ENCODE data around the gene BCL11B. TPM values are rescaled to one million over a fixed set of nuclear protein-coding genes. Genes with fewer than 3 reads are reported as not detected.

BCL11B gene
- total RNA-seq, 1 experiment from 2014 or later, result 80.6 TPM

DNA sequence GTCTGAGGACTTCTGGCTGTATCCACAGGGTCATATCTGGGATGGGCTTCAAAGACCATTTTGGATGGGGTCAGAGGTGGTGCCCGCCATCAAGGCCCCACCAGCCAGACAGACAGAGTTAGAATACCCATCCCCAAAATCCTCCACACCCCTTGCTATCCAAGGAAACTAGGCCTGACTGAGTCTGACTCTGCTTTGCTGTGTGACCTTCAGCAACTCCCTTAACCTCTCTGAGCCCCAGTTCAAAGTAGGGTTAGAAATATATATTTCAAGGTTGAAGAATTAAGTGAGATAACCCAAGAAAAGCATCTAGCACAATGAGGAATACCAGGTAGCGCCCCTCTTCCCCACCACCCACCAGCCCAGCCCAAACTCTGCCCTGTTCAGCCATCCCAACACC is 20.3 kb downstream of the BCL11B start:
- DNase-seq (ENCODE audit: low spot score), result no peak
- Histone ChIP-seq H3K4me3 (ENCODE audit: low read depth, low read length, poor library complexity, severe bottlenecking) (no peak overlapping the region), H3K27me3 (replicated peaks; ENCODE audit: insufficient read depth, low read depth, low read length, poor library complexity) (no peaks in the 10 kb centered on the region), H3K4me1 (ENCODE audit: insufficient read depth, low read length, poor library complexity, severe bottlenecking) (peaks cover 80% of the 10 kb centered on the region), H3K9me3 (ENCODE audit: low read depth, low read length, poor library complexity, severe bottlenecking) (no peaks in the 10 kb centered on the region), H3K27ac (ENCODE audit: low read depth, low read length, poor library complexity, severe bottlenecking) (no peak overlapping the region), H3K36me3 (ENCODE audit: insufficient read depth, low read length, poor library complexity, severe bottlenecking) (peaks cover 94% of the 10 kb centered on the region)
- ChIA-PET CTCF (no interaction called here), POLR2A (ENCODE audit: low non-redundant PET) (no interaction called here)
- BruUV-seq (replicated peaks), result no TSS peak
- intact Hi-C loops (cut with micrococcal nuclease; ENCODE audit: unreplicated experiment), result no loop called here
- TF ChIP-seq, protein P1, sequence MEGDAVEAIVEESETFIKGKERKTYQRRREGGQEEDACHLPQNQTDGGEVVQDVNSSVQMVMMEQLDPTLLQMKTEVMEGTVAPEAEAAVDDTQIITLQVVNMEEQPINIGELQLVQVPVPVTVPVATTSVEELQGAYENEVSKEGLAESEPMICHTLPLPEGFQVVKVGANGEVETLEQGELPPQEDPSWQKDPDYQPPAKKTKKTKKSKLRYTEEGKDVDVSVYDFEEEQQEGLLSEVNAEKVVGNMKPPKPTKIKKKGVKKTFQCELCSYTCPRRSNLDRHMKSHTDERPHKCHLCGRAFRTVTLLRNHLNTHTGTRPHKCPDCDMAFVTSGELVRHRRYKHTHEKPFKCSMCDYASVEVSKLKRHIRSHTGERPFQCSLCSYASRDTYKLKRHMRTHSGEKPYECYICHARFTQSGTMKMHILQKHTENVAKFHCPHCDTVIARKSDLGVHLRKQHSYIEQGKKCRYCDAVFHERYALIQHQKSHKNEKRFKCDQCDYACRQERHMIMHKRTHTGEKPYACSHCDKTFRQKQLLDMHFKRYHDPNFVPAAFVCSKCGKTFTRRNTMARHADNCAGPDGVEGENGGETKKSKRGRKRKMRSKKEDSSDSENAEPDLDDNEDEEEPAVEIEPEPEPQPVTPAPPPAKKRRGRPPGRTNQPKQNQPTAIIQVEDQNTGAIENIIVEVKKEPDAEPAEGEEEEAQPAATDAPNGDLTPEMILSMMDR (conservative IDR thresholded peaks at IDR 0.05; ENCODE audit: low read depth, low read length), result no peak
- no peak for TF ChIP-seq EZH2 (IDR thresholded peaks at IDR 0.05; ENCODE audit: borderline replicate concordance, low read depth, low read length, poor library complexity, severe bottlenecking)

DNA sequence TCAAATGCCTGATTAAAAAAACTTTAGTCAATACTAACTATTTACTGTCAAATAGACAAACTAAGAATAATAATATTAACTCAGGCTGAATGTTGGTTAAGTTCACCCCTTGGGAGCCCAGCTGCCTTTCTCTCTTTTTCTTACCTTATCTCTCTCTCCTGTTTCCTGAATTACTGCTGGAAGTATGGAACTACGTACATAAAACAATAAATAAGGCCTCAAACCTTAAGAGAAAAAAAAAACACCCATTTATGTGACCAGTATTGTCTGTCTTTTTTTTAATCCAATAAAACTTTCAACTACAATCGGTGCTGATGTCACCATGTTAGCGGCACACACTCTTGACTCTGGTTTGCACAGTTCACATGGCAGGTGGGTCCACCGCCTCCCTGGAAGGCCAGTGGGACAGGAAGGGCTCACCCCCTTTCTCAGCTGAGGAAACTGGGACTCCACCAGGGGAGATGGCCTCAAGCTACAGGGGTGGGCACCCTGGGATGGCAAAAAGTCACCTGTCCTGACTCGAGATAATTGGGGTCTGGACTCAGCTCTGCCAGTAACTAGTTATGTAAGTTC is 21.3 kb downstream of the BCL11B start:
- DNase-seq (ENCODE audit: low spot score), result no peak
- Histone ChIP-seq H3K36me3 (ENCODE audit: insufficient read depth, low read length, poor library complexity, severe bottlenecking) (peaks cover 93% of the 10 kb centered on the region), H3K4me1 (ENCODE audit: insufficient read depth, low read length, poor library complexity, severe bottlenecking) (peaks cover 82% of the 10 kb centered on the region), H3K9me3 (ENCODE audit: low read depth, low read length, poor library complexity, severe bottlenecking) (no peaks in the 10 kb centered on the region), H3K27me3 (replicated peaks; ENCODE audit: insufficient read depth, low read depth, low read length, poor library complexity) (no peaks in the 10 kb centered on the region), H3K27ac (ENCODE audit: low read depth, low read length, poor library complexity, severe bottlenecking) (peak overlapping the region; percentile 18), H3K4me3 (ENCODE audit: low read depth, low read length, poor library complexity, severe bottlenecking) (no peak overlapping the region)
- intact Hi-C loops (cut with micrococcal nuclease; ENCODE audit: unreplicated experiment), result no loop called here
- ChIA-PET CTCF (no interaction called here), POLR2A (ENCODE audit: low non-redundant PET) (no interaction called here)
- TF ChIP-seq EZH2 (IDR thresholded peaks at IDR 0.05; ENCODE audit: borderline replicate concordance, low read depth, low read length, poor library complexity, severe bottlenecking), result no peak
- TF ChIP-seq, protein P1 (conservative IDR thresholded peaks at IDR 0.05; ENCODE audit: low read depth, low read length), result no peak
- no TSS peak for BruUV-seq (replicated peaks)

DNA sequence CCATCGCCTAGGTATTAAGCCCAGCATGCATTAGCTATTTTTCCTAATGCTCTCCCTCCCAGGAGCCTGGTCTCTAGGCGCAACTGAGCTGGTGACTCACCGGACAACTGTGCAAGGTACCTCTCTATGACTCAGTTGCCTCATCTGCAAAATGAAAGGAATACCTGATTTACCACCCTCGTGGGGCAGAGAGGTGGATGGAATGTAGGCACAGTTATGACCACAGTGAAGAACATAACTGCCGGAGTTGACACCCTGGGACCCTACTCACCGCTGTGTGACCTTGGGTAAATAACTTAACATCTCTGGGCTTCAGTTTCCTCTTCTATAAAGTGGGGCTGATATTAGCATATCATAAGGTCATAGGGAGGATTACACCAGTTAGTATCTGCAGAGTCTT is 22.6 kb downstream of the BCL11B start:
- no peaks in the 10 kb centered on the region for H3K27me3 ChIP-seq (replicated peaks; ENCODE audit: insufficient read depth, low read depth, low read length, poor library complexity)
- intact Hi-C loops (cut with micrococcal nuclease; ENCODE audit: unreplicated experiment), result no loop called here
- peaks cover 83% of the 10 kb centered on the region for H3K4me1 ChIP-seq (ENCODE audit: insufficient read depth, low read length, poor library complexity, severe bottlenecking)
- no peak for DNase-seq (ENCODE audit: low spot score)
- no peaks in the 10 kb centered on the region for H3K9me3 ChIP-seq (ENCODE audit: low read depth, low read length, poor library complexity, severe bottlenecking)
- ChIA-PET POLR2A (ENCODE audit: low non-redundant PET) (no interaction called here), CTCF (no interaction called here)
- no TSS peak for BruUV-seq (replicated peaks)
- TF ChIP-seq EZH2 (IDR thresholded peaks at IDR 0.05; ENCODE audit: borderline replicate concordance, low read depth, low read length, poor library complexity, severe bottlenecking), result no peak
- TF ChIP-seq, protein P1 (conservative IDR thresholded peaks at IDR 0.05; ENCODE audit: low read depth, low read length), result no peak
- no peak overlapping the region for H3K4me3 ChIP-seq (ENCODE audit: low read depth, low read length, poor library complexity, severe bottlenecking)
- no peak overlapping the region for H3K27ac ChIP-seq (ENCODE audit: low read depth, low read length, poor library complexity, severe bottlenecking)
- H3K36me3 ChIP-seq (ENCODE audit: insufficient read depth, low read length, poor library complexity, severe bottlenecking), result peaks cover 80% of the 10 kb centered on the region

Measured in A673 (cell line).